Measurements from ENCODE around the gene IRF7.

DNA sequence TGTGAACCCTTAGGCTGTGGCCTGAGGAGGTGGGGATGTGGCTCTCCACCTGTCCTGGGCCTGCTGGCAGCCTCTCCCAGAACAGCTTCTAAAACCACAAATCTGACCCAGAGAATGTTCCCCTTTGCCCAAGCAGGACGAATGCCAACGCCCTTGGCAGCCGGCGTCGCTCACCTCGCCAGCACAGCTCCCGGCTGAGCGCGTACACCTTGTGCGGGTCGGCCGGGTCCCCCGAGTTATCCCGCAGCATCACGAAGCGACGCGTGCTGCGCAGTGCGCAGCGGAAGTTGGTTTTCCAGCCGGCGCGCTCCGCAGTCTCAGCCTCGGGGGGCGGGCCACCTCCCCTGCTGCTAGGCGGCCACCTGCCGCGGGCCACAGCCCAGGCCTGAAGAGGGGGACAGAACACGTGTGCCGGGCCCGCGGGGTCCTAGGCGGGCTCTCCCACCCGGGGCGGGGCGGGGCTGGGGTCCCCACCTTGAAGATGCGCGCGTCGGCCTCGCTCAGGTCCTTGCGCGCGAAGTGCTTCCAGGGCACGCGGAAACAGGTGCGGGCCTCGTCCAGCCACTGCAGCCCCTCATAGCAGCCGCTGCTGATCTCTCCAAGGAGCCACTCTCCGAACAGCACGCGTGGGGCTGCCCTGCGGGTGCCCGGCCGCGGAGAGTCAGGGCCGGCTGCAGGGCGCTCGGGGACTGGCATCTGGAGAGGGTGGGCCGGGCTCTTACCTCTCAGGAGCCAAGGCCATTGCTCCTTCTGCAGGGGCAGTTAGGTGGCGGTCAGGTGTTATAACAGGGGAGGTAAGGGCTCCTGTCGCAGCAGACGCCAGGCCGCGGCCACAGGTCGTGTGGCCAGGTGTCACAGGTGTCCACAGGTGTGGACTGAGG is 887 bp downstream of the IRF7 start:
- TF ChIP-seq EZH2 (IDR thresholded peaks at IDR 0.05; ENCODE audit: insufficient read depth, low read length): no peak
- TF ChIP-seq, protein P1, sequence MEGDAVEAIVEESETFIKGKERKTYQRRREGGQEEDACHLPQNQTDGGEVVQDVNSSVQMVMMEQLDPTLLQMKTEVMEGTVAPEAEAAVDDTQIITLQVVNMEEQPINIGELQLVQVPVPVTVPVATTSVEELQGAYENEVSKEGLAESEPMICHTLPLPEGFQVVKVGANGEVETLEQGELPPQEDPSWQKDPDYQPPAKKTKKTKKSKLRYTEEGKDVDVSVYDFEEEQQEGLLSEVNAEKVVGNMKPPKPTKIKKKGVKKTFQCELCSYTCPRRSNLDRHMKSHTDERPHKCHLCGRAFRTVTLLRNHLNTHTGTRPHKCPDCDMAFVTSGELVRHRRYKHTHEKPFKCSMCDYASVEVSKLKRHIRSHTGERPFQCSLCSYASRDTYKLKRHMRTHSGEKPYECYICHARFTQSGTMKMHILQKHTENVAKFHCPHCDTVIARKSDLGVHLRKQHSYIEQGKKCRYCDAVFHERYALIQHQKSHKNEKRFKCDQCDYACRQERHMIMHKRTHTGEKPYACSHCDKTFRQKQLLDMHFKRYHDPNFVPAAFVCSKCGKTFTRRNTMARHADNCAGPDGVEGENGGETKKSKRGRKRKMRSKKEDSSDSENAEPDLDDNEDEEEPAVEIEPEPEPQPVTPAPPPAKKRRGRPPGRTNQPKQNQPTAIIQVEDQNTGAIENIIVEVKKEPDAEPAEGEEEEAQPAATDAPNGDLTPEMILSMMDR (IDR thresholded peaks at IDR 0.05; ENCODE audit: insufficient read depth, low read depth, low read length): no peak

Data from astrocyte (in vitro differentiated cells and primary cell).